Small intestine (tissue), 7 donors: ENCODE results near the gene TRRAP. TPM values are rescaled to one million over a fixed set of nuclear protein-coding genes. Genes with fewer than 3 reads are reported as not detected.

Experiments
- DNase-seq, 2 donors: peaks; one replicate each; pipeline versions ENCODE4 v3.0.0 to v3.0.0-alpha.2; 2013
- FAIRE-seq: peaks from 2 replicates; lab custom pipeline; 2012; peaks lifted over from hg19 to GRCh38; lab: Jason Lieb, UNC
- H3K27ac ChIP-seq, 3 donors: one replicate each; pipeline ENCODE4 v1.5.1; 2013; ENCODE audit warnings: low read length in 2 of 3, mild to moderate bottlenecking in 2 of 3, control low read depth in 1 of 3, inconsistent platforms in 1 of 3, low read depth in 1 of 3, moderate library complexity in 1 of 3
- H3K27me3 ChIP-seq, 3 donors: one replicate each; pipeline ENCODE4 v1.6.1; 2013; ENCODE audit warnings: low read length in 3 of 3, inconsistent platforms in 1 of 3; ENCODE audit not compliant: control insufficient read depth in 3 of 3, insufficient read depth in 3 of 3
- H3K36me3 ChIP-seq, 3 donors: one replicate each; pipeline ENCODE4 v1.6.1; 2013; ENCODE audit warnings: low read length in 3 of 3, inconsistent platforms in 1 of 3, low read depth in 1 of 3, mild to moderate bottlenecking in 1 of 3, moderate library complexity in 1 of 3; ENCODE audit not compliant: control insufficient read depth in 3 of 3, insufficient read depth in 2 of 3
- H3K4me1 ChIP-seq, 3 donors: one replicate each; pipeline ENCODE4 v1.6.1; 2013; ENCODE audit warnings: low read length in 2 of 3, inconsistent platforms in 1 of 3, low read depth in 1 of 3, mild to moderate bottlenecking in 1 of 3, moderate library complexity in 1 of 3; ENCODE audit not compliant: control insufficient read depth in 3 of 3, insufficient read depth in 2 of 3
- H3K4me3 ChIP-seq, 3 donors: one replicate each; pipeline ENCODE4 v1.5.1; 2013; ENCODE audit warnings: low read length in 3 of 3, control low read depth in 1 of 3, inconsistent platforms in 1 of 3, low read depth in 1 of 3, mild to moderate bottlenecking in 1 of 3, moderate library complexity in 1 of 3
- H3K9me3 ChIP-seq, 2 donors: one replicate each; pipeline ENCODE4 v1.6.1; 2013; ENCODE audit warnings: low read depth in 1 of 2, low read length in 1 of 2; ENCODE audit not compliant: control insufficient read depth in 2 of 2, insufficient read depth in 1 of 2
- WGBS, 3 donors: extraction: QIAGEN DNeasy Blood & Tissue Kit; methylation state at CpG; one replicate each; pipeline ENCODE4 v1.1.7; 2013; 5-methylcytosine and 5-hydroxymethylcytosine counted together
- polyA plus RNA-seq, 4 donors: library from polyadenylated mRNA; stranded (reverse) in 3 of 4; unstranded in 1 of 4; fragments of 200-250 nt in 3 of 4; fragments of 120-200 nt in 1 of 4; gene quantifications; one replicate each; pipeline versions ENCODE4 v1.2.1 to v1.2.3, GENCODE V29; 2013
- donor health status: healthy with polysubstance abuse.
- donor health status: control.
- donor health status: control.
- donor health status: Bipolar disorder and iron deficiency.
- donor health status: healthy.

Gene TRRAP
- polyA plus RNA-seq, 4 donors = 5.4 to 26.0 (median 10.1) TPM

DNA sequence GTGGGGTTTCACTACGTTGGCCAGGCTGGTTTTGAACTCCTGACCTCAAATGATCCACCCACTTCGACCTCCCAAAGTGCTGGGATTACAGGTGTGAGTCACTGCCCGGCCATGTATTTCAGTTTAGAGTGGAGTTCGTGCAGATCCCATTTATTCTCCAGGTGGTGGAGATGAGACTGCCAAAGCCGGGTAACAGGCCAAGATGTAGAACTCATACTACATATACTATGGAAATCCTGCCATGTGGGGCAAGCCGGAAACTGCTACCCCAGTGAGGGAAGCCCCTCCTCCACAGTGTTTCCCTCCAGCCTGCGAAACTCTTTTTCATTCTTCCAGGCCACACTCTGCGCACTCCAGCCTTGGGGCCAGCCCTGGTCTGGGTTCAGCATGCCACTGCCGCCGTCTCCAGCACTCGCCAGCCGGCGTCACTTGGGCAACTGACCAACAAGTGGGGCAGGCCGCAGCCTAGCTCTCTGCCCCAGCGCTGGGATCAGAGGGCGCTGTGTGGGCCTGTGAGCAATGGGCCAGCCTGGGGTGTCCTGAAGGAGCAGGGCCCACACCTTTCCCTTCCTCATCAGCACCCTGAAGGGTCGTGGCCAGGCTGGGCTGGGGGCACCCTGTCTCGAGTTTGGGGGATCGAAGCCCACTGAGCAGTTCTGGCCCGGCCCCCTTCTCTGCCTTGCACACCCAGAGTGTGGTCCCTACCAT is 122.0 kb downstream of the TRRAP start:
- DNase-seq = no peak
- no peaks in the 10 kb centered on the region for H3K9me3 ChIP-seq
- H3K4me3 ChIP-seq = no peak overlapping the region
- H3K36me3 ChIP-seq = peaks cover 15 to 70% (median 19%) of the 10 kb centered on the region in 3 donors
- no peaks in the 10 kb centered on the region for H3K4me1 ChIP-seq
- WGBS, 3 donors = 84 to 92% (median 88%) methylated on average over 20 of the region's 20 CpGs
- FAIRE-seq = no peak
- H3K27ac ChIP-seq = no peak overlapping the region
- H3K27me3 ChIP-seq = no peaks in the 10 kb centered on the region

DNA sequence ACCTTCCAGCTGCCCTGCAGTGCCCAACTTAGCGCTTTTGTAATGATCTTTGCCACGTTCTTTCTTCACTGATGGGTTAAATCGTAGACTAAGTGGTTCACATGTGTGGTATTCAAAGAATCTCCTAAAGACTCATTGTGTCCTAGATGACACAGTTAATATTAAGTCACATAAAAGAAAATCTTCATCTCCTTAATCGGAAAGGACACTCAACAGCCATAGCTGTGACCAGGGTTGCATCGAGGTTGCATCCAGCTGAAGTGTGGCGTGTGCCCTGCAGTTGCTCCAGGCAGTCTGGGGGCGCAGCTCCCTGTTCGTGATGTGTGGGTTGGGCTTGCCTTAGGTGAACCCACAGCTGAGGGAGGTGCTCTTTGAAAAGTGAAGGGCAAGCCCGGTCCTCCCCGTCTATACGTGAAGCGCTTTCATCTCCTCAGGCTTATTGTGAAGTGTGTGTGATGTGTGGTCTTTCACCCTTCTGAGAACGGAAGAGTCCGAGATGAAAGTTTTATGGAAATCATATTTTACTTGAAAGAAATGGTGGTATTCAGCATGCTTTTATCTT is 122.7 kb downstream of the TRRAP start:
- peaks cover 15 to 70% (median 21%) of the 10 kb centered on the region in 3 donors for H3K36me3 ChIP-seq
- WGBS, 3 donors = 92 to 93% (median 93%) methylated on average over 14 of the region's 14 CpGs
- FAIRE-seq = no peak

DNA sequence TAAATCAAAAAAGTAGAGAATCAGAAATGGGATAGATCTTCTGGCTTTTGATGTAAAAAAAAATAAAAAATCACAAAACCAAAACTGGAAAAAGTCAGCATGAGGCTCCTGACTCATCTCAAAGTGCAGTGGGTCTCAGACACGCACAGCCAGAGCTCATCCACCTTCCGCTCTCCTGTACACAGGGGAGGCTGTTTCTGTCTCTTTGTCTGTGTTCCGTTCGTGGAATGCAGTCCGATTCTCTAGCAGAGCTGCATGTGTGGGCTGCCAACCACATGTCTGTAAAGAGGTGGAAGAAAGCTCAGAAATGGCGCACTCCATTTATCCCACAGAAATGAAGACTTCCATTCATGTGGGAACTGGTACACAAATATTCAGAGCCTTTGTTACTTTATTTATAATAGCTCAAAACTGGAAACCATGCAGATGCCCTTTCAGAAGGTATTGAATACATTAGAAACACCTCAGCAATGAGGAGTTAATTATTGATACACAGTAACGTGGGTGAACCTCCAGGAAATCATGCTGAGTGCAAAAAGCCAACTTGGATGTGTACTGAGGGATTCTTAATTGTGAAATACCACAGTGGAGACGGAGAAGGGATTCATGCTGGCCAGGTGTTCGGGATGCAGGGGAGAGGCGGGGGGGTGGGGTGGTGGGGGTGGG is 123.3 kb downstream of the TRRAP start:
- H3K9me3 ChIP-seq = no peaks in the 10 kb centered on the region
- no peaks in the 10 kb centered on the region for H3K4me1 ChIP-seq
- H3K27me3 ChIP-seq = no peaks in the 10 kb centered on the region
- WGBS, 3 donors = 87 to 92% (median 89%) methylated on average over 10 of the region's 10 CpGs
- no peak overlapping the region for H3K4me3 ChIP-seq
- DNase-seq = no peak
- FAIRE-seq = no peak
- H3K27ac ChIP-seq = no peak overlapping the region
- H3K36me3 ChIP-seq = peaks cover 15 to 70% (median 23%) of the 10 kb centered on the region in 3 donors

More for the DNA sequence above, 122.7 kb downstream of the TRRAP start:
- H3K4me1 ChIP-seq = no peaks in the 10 kb centered on the region
- no peaks in the 10 kb centered on the region for H3K27me3 ChIP-seq
- no peak overlapping the region for H3K4me3 ChIP-seq
- no peak for DNase-seq
- H3K9me3 ChIP-seq = no peaks in the 10 kb centered on the region
- H3K27ac ChIP-seq = no peak overlapping the region

DNA sequence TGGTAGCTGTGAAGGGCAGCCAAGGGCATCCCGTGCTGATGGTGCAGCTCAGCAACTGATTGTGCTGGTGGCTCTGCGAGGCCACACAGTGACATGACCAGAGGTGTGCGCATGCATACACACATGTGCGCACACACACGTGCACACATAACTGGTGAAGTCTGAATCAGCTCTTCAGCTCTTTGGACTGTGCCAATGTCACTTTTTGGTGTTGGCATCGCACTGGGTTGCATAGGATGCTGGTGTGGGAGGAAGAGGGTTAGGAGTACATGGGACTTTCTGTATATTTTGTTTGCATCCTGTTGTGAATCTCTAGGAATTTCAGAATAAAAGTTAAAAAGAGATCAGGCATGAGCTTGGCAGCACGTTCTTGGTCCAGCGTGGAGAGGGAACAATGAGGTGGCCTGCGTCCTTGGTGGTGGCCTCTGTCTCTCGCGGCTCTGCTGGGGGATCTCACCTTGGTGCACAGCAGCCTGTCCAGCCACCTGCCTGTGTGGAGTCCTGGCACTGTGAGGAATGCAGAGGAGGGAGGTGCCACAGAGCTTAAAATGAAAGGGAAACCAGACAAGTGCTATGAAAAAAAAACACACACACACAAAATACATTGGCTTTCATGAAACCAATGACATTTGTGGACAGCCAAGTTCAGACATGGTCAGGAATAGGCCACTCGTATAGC is 124.0 kb downstream of the TRRAP start:
- no peak overlapping the region for H3K27ac ChIP-seq
- no peaks in the 10 kb centered on the region for H3K9me3 ChIP-seq
- 75 to 87% (median 76%) methylated on average over 12 of the region's 12 CpGs for WGBS, 3 donors
- H3K4me1 ChIP-seq = no peaks in the 10 kb centered on the region
- H3K36me3 ChIP-seq = peaks cover 15 to 73% (median 27%) of the 10 kb centered on the region in 3 donors
- FAIRE-seq (no peak), DNase-seq (no peak)
- no peak overlapping the region for H3K4me3 ChIP-seq
- no peaks in the 10 kb centered on the region for H3K27me3 ChIP-seq

DNA sequence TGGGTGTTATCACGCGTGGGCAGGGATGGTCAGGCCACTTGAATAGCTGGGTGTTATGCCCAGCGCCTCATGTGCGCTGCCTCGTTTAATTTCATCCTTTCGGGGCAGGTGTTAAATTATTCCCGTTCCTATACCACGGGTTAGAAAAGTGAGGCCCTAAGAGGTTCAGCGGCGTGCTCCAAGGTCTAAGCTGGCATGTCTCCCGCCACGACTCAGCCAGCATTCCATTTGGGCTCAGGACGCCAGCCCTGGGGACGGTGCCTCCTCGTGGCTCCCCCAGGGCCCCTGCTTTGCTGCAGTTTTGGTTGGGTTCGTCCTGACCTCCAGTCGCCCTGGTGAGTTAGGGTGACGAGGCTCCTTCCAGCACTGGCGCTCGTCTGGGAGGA is 124.5 kb downstream of the TRRAP start:
- WGBS, 3 donors = 90 to 94% (median 93%) methylated on average over 20 of the region's 20 CpGs
- H3K36me3 ChIP-seq = peaks cover 15 to 77% (median 27%) of the 10 kb centered on the region in 3 donors
- FAIRE-seq = no peak
- no peaks in the 10 kb centered on the region for H3K9me3 ChIP-seq
- H3K27ac ChIP-seq = no peak overlapping the region
- H3K4me1 ChIP-seq = no peaks in the 10 kb centered on the region
- no peaks in the 10 kb centered on the region for H3K27me3 ChIP-seq
- H3K4me3 ChIP-seq = no peak overlapping the region
- no peak for DNase-seq

DNA sequence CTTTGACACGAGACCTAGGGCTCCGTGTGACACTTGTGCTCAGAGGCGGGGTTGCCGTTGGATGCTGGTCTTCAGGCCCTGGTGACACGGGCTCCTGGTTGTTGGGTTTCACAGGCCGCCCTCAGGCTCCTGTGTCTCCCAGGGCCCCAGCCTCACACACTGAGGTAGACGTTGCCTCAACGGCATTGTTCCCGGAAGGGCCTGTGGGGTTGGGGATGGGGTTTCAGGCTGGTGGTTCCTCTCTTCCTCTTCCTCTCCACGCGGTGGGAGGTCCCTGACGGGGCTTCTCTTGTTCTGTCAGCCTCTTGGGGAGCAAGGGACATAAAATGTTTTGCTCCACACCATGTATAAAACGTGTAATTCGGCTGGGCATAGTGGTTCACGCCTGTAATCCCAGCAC is 125.1 kb downstream of the TRRAP start:
- DNase-seq (no peak), FAIRE-seq (no peak)
- H3K4me3 ChIP-seq = no peak overlapping the region
- H3K36me3 ChIP-seq = peaks cover 18 to 82% (median 29%) of the 10 kb centered on the region in 3 donors
- H3K9me3 ChIP-seq = no peaks in the 10 kb centered on the region
- no peaks in the 10 kb centered on the region for H3K4me1 ChIP-seq
- H3K27ac ChIP-seq = no peak overlapping the region
- WGBS, 3 donors = 90 to 96% (median 94%) methylated on average over 15 of the region's 15 CpGs
- H3K27me3 ChIP-seq = no peaks in the 10 kb centered on the region

DNA sequence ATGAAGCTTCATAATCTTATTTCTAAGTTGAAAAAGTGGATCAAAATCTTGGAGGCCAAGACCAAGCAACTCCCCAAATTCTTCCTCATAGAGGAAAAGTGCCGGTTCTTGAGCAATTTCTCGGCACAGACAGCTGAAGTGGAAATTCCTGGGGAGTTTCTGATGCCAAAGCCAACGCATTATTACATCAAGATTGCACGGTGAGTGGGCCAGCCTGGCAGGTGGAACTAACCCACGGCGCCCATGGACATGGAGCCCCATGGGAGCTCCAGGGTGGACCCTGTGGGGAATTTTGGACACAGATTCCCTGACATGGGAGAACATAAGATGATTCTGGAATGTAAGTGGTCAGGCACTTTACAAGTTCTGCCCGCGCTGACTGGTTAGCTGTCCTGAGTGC is 125.9 kb downstream of the TRRAP start:
- Histone ChIP-seq H3K36me3 (peaks cover 19 to 86% (median 29%) of the 10 kb centered on the region in 3 donors), H3K27ac (no peak overlapping the region), H3K9me3 (no peaks in the 10 kb centered on the region), H3K4me3 (no peak overlapping the region), H3K27me3 (no peaks in the 10 kb centered on the region), H3K4me1 (no peaks in the 10 kb centered on the region)
- WGBS, 3 donors = 94 to 96% (median 95%) methylated on average over 8 of the region's 8 CpGs
- no peak for FAIRE-seq
- DNase-seq = no peak

DNA sequence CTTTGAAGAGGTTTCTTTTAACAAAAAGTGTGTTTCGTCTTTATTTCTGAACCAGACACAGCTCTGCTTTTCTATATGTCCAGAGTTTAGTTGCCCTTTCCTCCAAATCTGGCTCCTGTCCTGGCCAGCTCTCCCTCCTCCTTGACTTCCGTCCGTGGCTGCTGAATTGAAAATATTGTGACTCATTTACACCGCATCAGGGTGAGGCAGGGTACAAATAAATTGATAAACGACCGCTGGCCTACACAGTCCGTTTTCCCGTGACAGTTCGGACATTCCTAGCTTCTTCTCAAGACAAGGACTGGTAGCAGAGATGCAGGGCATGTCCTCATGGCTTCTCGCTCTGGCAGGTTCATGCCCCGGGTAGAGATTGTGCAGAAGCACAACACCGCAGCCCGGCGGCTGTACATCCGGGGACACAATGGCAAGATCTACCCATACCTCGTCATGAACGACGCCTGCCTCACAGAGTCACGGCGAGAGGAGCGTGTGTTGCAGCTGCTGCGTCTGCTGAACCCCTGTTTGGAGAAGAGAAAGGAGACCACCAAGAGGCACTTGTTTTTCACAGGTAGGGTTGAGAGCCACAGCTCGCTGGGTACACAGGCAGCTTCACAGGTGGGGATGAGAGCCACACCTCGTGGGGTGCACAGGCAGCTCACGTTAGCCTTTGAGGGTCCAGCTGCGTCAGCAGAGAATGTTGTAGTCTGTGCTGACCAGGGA is 126.6 kb downstream of the TRRAP start:
- no peaks in the 10 kb centered on the region for H3K9me3 ChIP-seq
- DNase-seq (no peak), FAIRE-seq (no peak)
- H3K4me1 ChIP-seq = no peaks in the 10 kb centered on the region
- no peak overlapping the region for H3K4me3 ChIP-seq
- H3K27me3 ChIP-seq = no peaks in the 10 kb centered on the region
- WGBS, 3 donors = 91 to 95% (median 94%) methylated on average over 26 of the region's 26 CpGs
- peaks cover 19 to 86% (median 29%) of the 10 kb centered on the region in 3 donors for H3K36me3 ChIP-seq
- H3K27ac ChIP-seq = no peak overlapping the region
